ENCODE data around the gene NEO1.

NEO1 gene

DNA sequence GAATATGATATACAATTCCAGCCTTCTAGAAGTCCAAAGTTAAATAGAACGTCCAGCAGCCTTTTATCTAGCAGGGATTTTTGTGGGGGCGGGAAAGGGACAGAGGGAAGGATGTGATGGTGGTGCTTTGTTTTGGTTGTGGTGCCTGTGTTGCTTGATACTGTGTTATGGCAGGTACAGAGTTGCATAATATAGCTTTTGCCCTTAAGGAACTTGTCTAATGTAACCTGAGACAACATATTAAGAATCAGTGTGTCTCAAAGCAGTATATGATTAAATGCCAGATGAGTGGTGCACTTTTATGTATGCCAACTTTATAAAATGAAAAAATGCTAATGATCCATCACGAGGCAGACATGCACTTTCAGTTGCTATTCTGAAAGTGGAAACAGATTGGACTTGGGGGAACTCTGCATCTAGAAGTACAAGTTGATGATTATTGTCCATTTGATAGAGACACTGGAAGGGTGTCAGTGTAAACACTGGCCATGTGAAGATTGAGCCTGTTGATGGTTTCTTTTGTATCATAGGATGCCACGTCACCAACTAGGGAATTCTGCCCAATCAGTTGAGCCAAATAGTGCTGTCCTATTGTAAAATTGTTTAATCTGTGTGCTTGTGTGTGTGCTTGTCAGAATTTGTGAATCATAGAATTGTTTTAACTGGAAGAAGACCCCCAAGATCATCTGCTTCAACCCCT lies 23.0 kb downstream of the NEO1 start:
- no peak for DNase-seq

DNA sequence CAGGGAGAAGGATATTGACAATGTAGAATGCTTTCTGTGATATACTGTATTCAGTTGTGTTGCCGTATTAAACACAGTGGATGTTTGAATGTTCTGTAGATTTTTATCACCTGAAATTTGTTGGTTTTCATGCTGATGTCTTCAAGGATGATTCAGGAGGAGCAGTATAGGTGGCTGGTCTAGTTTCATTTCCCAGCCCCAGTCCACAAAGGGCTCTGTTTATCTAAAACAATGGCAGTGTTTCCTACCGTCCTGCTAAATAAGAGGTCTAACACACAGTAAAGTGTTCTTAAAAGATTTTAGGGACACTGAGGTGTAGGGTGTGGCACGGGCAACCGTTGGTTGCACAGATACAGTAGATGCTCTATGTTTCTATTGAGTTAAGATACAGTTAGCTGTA lies 26.0 kb downstream of the NEO1 start:
- DNase-seq = no peak

DNA sequence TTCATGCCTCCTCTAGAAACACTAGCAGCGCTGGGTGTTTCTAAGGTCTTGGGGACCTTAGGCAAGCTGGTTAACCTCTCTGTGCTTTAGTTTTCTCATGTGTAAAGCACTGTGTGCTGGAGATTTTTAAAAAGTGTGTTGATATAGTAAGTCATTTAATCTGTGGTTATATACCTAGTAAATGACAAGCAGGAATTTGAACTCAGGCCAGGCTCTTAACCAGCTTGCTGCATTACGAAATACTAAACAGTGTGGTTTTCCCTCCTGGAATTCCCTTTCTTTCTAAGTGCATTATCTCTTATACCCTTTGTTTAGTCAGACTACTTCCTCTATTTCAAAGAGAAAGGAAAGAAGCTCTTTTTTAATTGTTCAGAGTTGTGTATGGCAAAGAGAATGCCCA lies 26.5 kb downstream of the NEO1 start:
- no peak for DNase-seq

DNA sequence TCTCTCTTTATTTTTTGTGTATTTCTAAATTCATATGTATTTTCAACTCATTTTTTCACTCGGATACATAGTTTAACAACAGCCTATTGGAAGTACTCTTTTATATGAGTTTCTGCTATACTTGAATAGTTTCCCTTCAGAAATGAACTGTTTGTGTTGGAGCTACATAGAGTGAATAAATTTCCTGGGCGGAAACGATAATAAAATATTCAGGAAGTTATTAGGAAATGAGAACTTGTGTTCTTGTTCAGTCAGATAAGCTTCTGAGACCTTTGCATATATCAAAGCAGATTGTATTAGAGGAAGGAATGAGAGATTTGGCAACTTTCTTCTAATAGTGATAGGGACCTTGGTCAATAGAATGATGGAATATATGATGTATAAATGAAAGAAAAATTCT lies 27.3 kb downstream of the NEO1 start:
- DNase-seq = peak; percentile 2

DNA sequence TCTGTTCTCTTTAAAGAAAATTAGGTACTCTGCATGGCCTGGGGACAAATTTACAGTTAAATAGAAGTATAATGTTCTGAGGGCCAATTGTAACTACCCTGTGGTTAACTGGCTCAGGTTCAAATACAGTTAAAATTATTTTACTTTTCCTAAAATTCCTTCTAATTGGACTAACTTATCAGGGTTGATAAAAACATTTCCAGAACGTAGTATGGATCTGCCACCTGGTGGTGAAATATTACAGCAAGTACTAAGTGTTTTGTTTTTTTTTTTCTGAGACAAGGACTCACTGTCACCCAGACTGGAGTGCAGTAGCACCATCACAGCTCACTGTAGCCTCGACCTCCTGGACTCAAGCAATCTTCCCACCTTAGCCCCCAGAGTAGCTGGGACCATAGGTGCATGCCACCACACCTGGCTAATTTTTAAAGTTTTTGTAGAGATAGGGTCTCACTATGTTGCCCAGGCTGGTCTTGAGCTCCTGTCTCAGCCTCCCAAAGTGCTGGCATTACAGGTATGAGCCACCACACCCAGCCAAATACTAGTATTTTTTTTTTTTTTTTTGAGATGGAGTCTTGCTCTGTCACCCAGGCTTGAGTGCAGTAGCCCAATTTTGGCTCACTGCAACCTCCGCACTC lies 29.2 kb downstream of the NEO1 start:
- DNase-seq = peak; percentile 73

DNA sequence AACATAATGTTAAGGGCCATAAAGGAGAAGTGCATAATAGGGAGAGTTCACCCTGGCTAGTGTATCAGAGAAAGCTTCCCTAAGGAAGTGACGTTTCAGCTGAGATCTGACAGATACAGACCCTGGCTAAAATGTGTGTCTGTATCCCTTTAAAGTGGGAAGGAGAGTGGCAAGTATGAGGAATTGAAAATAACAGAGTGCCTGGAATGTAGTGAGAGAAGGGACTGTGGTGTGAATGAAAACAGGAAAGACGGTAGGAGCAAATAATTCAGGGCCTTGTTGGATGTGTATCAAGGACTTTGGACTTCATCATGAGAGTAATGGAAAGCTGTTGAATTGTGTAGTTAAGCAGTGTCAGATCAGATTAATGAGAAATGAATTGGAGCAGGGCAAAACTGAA lies 30.5 kb downstream of the NEO1 start:
- no peak for DNase-seq

DNA sequence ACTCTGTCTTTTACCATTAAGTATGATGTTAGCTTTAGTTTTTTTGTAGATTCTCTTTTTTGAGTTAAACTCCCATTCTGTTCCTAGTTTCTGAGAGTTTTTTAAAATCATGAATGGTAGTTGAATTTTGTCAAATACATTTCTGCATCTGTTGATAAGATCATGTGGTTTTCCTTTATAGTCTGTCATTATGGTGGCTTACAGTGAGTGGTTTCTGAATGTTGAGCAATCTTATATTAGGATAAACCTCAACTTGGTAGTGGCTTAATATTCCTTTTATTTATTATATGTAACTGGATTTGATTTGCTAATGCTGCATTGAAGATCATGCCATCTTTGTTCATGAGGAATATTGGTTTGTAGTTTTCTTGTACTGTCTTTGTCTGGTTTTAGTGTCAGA lies 34.8 kb downstream of the NEO1 start:
- DNase-seq = peak; percentile 32

DNA sequence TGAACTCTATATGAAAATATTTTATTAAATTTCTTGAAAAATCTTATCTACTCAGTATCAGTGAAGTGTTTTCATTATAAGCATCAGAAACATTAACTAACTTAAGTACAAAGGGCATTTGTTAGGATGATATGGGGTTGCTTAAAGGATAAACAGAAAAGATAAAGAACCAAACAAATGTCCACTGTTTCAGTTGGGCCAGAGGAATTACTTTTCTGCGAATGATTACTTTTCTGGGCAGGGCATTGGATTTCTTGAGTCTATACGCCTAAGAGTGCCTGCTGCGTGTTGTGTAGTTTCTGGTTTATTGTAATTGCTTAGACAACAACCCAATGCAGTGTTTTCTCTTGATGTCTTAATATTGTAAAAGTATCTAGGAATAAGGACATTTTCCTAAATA lies 52.8 kb downstream of the NEO1 start:
- no peak for DNase-seq

DNA sequence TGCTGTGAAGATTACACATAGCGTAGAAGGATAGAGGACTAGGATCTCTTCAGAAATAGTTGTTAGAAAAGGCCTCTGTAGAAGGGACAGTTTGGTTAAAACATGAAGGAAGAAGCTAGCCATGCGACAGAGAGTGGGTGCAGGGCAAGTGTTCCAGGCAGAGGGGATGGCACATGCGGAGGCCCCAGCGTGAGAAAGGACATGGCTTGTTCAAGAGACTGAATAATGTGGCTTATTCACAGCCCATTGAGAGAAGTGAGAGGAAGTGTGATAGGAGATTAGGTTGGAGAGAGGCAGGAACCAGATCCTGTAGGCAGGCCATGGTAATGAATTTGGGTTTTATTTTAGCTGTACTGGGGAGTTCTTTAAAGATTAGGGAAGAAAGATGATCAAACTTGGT lies 56.4 kb downstream of the NEO1 start:
- DNase-seq = peak; percentile 2

DNA sequence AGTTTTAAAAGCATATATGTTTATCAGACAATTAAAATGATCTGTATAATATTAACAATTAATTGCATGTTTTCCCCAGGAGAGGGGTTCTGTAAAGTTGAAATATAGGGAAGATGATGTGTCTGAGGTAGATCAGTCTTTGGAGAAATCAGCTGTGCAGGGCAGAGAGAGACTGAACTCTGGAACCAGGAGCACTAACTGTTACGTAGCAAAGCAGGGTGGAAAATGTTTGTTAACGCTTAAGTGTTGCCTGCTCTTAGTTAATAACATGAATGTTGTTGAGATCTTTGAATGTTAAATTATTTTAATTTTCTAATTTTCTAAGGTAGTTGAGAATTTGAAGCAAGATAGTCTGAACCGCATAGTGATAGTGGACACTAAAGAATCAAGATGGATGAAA lies 57.5 kb downstream of the NEO1 start:
- DNase-seq = no peak

DNA sequence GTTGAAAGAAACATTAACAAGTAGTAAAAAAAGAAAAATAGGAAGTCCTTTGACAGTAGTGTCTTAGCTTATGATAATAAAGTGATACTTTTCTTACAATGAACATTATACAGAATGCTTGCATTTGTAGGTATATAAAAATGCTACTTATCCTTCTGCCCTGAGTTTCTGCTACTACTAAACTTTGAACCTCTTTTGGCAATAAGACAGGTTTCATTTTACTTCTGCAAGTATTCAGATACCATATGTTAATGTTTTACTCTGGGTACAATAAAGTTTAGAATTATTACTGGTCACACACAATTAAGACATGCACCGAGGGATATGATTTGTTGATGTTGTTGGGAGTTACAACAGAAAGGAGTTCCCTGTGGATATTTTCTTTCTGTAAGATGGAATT lies 57.9 kb downstream of the NEO1 start:
- no peak for DNase-seq

DNA sequence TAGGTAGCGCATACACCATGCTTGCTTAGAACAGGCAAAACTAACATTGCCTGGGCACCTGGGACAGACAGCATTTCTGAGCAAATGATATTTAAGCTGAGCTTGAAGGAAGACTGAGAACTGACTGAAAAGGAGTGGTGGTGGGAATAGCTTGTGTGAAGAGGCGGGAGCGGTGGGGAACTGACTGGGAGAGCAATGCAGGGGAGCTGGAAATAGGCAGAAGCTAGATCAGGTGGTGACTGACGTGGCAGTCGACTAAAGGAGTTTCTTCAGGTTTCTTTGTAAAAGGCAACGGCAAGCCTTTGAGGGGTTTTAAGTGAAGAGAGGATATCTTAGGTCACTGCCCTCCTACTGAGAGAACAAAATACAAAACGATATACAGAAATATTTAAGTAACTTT lies 61.8 kb downstream of the NEO1 start:
- no peak for DNase-seq

DNA sequence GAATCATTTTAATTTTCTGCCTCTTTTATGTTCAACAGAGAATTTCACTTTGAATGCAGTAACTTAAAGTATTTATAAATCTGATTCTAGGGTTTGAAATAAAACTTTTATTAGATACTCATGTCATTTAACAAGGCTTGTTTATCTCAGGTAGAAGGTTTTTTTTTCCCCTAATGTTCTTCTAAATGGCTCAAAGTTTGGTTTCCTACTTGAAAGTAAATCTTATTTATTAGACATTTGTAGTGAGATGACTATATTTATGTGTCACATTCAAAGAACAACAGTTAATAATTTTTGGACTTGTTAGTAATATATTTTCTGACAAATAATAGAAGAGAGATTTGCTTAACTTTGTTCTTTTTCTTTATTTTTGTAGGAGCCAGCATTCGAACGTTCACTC lies 63.9 kb downstream of the NEO1 start:
- DNase-seq = no peak

DNA sequence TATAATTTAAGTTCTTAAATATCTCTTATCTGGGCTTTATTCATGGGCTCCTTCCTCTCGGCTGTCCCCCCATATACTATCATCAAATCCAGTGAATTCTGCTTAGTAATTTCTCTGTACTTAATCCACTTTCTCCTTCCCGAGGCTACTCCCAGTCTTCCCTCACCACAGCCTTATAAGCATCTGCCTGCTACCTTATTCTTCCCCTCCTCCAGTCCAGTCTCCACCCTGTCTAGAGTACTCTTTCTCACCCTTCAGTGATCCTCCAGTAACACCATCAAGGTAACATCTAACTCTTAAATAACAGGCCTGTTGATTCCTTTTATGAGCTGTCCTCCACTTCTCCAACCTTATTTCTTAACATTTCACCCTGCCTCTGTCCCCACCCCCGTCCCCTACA lies 65.8 kb downstream of the NEO1 start:
- DNase-seq = no peak

DNA sequence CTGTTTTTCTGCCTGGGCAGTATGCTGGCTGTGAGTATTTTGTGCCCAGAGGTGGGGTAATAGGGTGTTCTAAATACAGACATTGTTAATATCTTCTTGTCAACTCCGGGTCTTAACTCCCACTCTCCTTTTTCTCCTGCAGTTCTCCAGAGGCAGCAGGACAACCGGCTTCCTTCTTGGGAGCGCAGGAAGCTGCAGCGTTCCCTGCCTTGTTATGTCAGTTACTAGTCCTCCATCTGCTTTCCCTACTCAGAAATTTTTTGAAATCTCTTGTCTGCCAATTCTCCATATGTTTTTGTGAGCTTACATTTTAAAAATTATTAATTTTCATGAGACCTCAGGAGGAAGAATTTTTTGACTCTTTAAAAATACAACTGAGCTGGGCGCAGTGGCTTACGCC lies 67.2 kb downstream of the NEO1 start:
- no peak for DNase-seq

DNA sequence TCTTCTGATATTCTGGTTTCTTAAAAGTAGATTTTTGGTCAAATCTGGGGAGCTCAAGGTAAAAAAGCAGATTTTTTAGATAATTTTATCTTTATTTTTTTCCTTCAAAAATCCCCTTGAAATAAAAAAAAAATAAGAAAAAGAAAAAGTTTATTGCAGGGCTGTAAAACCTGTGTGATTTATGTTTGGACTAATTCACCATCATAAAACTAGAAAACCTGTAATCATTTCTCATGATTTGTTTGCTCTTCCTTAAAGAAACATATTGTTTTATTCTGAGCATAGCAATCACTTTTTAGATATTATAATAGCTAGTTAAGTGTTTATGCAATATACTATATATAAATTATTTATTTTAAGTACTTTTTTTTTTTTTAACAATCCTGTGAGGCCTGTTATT lies 68.0 kb downstream of the NEO1 start:
- DNase-seq = no peak

DNA sequence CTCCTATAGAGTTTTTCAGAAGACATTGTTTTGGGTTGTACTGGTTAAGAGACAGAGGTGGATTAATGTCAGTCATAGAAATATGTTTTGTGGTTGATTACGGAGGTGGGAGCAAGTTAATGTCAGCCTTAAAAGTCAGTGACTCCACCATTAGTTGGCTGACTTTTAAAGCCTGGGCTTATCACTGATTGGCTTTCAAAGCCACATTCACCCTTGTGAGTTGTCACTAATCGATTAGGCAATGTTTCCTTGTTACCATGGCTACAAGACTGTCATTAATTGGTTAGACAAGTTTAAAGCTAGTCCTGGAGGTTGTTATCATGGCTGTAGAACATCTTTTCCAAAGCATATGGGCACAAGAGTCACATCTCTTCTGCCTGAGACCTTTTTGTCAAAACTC lies 73.0 kb downstream of the NEO1 start:
- no peak for DNase-seq

DNA sequence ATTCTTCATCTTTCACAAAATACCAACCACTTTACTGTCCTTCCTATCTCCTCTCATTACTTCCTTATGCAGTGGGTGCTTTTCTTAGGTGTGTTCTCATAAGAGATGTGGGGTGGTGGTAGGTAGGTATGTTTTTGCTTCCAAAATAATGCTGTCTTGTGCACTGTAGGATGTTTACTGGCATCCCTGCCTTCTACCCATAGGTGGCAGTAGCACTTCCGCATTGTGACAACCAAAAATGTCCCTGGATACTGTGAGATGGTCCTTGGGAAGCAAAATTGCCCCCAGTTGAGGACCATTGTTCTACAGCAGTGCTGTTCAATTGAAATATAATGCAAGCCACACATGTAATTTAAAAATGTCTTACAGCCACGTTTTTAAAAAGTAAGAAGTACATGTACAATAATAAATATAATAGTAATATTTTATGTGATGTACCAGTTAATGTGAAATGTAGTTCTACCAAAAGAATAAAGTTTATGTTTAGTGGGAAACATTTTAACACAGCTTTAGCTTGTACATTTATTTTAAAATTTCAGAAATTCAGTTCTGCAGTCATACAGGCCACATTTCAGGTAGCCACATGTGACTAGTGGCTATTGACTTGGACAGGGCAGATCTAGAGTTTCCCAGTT lies 75.2 kb downstream of the NEO1 start:
- peak; percentile 70 for DNase-seq

DNA sequence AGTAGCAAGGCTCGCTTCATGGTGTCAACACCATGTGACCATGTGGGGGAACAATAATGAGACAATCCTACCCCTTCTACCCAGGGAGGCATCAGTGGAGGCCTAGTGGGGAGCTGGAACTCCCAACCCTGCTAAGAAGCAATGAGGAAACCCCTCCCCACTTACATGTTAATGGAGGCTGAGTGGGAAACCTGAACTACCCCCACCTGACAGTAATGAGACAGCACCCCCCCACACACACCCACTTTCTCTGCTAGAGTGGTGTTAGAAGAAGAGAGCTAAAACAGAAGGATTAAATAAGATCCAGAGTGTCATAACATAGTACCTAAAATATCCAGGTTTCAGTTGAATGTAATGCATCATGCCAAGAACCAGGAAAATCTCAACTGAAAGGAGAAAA lies 78.6 kb downstream of the NEO1 start:
- no peak for DNase-seq

DNA sequence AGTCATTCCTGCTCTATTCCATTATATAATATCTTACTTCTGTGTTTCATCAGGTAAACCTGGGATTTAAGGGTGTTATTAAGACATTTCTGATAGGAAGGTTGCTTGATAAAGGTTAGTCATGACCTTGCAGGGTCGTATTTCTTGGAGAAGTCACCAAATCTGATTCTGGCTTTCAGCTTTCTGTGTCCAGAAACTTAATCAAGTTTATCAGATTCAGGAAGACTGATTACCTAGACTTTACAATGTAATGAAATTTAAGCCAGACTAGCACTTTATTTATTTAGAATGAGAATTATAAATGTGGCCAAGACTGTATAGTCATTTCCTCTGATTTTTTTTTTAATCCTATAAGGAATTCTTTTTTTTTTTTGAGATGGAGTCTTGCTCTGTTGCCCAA lies 81.9 kb downstream of the NEO1 start:
- DNase-seq = no peak

DNA sequence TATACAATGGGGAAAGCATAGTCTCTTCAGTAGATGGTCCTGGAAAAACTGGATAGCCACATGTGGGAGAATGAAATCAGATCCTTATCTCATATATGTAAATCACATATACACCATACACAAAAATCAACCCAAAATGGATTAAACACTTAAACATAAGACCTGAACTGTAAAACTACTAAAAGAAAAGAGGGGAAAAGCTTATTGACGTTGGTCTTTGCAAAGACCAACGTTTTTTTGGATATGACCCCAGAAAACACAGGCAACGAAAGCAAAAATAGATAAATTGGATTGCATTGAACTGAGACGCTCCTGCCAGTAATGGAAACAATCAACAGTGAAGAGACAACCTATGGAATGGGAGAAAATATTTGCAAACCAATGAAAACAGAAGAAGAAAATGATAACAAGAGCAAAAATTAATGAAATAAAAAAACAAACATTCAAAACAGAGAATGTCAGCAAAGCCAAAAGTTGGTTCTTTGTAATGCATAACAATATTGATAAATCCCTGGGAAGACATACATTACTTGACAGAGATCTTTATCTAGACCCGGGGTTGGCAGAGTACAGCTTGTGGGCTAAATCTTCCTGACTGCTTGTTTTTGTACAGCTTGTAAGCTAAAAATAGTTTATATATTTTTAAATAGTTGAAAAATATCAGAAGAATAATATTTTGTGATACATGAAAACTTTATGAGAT lies 86.9 kb downstream of the NEO1 start:
- no peak for DNase-seq

DNA sequence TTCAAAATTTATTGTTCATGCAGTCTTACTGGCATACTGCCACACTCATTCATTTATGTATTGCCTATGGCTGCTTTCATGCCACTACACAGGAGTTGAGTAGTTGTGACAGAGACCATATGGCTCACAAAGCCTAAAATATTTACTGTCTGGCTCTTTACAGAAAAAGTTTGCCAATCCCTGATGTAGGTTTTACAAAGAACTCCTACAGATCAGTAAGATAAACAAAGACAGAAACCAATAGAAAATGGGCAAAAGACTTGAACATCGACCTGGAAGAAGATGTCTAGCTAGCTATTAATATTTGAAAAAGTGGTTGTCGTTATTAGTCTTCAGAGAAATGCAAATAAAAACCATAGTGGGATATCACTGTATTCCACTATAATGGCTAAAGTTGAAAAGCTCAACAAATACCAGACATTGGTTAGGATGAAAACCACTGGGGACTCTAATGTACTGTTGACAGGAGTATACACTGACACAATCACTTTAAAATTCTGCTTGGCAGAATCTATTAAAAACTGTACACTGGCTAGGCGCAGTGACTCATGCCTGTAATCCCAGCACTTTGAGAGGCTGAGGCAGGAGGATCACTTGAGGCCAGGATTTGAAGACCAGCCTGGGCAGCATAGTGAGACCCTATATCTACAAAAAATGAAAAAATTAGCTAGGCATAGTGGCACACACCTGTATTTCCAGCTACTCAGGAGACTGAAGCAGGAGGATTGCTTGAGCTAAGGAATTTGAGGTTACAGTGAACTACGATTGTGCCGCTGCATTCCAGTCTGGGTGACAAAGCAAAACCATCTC lies 87.7 kb downstream of the NEO1 start:
- no peak for DNase-seq

DNA sequence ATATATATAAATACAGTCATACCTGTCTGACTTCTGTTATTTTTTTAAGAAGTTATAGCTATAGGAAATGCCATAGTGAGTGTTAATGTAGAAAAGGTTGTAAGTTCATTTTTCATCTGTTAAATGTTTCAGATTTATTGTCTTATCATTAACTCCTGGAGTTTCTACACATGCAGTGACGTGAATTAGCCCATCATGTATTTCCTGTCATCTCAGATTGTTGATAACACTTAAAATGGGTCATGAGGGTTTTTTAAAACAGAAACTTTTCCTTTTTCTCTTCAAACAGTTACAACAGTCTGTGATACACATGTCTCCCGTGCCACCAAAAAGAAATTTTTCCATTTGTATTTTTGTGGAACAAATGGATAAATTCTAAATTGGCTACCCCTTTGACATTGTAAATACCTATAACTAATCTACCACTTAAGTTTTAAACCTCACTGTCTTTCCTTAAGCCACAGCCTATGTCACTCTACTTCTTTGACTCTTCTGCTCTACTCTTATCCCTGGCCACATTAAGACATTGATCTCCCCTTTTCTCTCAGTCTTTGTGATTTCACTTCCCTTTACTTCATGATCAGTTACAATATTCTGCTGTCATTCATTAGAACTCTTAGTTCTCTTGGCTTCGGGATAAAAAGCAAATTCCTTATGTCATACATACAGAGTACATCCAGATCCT lies 89.1 kb downstream of the NEO1 start:
- no peak for DNase-seq
